GM03348 (cell line): Measurements from ENCODE around the gene PDE7B.

Experiments used
- DNase-seq: peaks from one replicate; pipeline ENCODE4 v3.0.0; 2012; ENCODE audit warnings: low spot score

The PDE7B gene

GRCh38 chr6:135851442-135852271 is at the start of gene PDE7B:
Gene PDE7B (plus strand): TSS chr6:135851701.
- DNase-seq: peak; percentile 93

- DNase-seq: no peak
These were observed 49.6 kb upstream of the PDE7B start for GRCh38 chr6:135801755-135802465.

DNA sequence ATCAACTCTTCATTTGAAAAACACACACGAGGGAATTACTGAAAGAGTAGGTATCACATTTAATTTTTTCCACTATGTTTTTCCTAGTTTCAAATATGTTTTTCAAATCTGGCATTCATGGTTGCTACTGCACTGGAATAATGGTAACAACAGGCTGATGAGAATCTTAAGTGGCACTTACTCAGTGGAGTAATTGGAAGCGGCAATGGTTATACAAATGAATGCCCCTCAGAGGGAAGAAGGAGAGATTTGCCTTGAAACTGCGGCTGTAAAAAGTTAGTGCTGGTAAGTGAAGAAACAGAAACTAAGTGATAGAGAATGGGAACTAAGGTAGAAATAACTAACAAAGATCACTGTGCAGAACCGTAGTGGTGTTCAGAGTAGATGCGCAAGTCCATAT is 41.0 kb upstream of the PDE7B start:
- DNase-seq: no peak

DNA sequence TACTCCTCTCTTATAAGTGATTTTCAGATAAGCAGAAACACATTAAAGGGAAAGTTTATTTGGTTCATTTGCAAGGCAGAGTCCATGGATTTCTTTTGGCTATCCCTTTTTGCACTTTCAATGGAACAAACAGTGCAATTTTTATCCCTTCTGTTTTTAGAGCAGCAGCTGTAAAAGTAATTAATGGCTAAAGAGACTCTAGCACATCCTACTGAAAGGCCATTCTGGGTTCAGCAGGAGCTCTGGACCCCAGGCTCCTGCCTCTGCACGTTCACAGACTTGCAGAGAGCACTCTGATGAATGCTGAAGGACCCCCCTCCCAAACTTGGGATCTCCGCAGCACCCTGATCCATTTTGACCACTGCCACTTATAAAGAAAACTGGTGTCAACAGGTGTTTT is 40.3 kb upstream of the PDE7B start:
- DNase-seq: no peak

DNA sequence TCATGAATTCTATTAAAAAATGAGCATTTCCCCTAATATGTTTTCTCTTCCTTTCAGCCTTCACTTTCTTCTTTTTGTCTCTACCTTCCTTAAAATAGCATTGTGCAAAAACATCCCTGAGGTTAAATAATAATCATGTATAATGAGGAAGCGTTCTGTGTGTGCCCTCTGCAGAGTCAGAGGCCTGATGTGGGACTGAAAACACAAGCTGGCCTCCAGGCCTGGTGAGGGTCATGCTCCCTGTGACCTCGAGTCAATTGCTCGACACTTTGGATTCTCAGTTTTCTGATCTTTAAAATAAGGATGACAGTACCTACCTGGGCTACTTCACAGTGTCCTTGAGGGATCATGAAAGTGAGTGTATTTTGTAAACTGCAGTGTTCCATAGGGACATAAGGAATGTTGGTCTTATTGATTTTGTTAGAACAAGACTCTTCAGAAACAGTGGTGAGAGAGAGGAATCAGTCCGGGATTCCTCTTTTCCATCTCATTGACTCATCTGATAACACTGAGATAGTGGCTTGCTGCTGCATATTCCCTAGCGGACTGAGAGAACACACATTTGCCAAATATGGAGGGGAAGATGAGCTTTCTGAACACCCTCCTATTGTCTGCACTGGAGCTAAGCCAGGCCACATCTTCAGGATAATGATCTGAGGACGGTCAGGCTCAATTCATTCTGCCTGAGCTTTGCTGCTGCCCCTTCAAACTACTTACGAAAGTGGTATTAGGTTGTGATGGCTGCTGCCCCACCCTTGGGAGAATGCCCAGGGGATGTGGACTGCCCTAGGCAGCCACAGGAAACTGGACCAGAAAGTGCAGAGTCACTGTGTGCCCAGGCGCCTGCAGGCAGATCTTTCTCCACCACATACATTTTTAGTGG is 39.6 kb upstream of the PDE7B start:
- DNase-seq: peak; percentile 2

GRCh38 chr6:135813401-135813800 is 38.1 kb upstream of the PDE7B start:
- DNase-seq: no peak

GRCh38 chr6:135814043-135814442 is 37.5 kb upstream of the PDE7B start:
- DNase-seq: no peak

DNA sequence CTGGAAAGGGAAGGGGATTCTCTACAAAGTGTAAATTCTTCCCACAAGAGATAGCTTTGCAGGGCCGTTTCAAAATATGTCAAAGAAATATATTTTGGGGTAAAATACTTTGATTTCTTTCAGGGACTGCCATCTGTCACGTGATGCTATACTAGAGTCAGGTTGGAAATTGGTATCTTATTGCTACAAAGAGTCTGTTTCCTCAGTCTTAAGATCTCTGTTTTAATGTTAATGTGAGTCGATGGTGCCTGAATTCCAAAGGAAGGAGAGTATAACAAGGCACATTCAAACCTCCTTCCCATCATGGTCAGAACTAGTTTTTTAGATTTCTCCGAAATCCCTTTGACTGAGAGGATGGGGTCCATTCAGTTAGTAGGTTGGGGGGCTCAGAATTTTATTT is 36.3 kb upstream of the PDE7B start:
- no peak for DNase-seq

DNA sequence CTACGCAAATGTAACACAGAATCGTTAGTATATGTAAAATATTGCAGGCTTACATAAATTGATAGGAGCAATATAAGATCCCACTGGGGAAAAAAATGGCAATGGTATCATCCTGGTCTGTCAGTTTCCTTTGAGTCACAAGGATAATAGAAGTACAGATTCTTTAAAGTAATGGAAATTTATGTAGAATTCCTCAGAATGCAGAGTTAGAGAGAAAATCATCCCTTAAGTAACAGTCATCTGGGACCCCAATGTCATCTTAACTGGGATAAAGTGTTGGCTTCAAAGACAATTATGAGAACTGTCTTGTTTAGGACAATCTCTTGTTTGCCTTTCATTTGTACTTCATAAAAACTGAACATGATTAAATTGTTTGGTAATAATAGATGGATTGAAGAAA is 34.5 kb upstream of the PDE7B start:
- no peak for DNase-seq

DNA sequence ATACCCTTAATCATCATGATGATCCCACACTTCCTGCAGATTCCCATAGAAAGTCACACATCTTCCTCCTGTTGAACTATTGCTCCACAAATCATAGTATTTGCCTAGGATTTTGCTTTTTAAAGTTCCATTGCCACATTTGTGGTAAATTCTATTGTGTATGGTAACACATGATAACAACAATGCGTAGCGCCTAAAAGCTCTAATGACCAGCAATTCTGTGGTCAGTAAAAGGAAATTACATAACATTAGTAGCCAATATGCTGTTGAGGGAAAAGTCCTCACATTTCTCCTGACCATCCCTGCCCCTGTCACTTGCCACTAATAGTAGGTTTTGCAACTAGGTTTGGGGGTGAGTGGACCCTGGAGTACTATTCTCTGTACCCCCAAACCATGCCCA is 31.8 kb upstream of the PDE7B start:
- DNase-seq: no peak

- DNase-seq: no peak
These were observed 31.2 kb upstream of the PDE7B start for GRCh38 chr6:135820340-135820739.

- no peak for DNase-seq
These were observed 27.6 kb upstream of the PDE7B start for GRCh38 chr6:135823851-135824250.

DNA sequence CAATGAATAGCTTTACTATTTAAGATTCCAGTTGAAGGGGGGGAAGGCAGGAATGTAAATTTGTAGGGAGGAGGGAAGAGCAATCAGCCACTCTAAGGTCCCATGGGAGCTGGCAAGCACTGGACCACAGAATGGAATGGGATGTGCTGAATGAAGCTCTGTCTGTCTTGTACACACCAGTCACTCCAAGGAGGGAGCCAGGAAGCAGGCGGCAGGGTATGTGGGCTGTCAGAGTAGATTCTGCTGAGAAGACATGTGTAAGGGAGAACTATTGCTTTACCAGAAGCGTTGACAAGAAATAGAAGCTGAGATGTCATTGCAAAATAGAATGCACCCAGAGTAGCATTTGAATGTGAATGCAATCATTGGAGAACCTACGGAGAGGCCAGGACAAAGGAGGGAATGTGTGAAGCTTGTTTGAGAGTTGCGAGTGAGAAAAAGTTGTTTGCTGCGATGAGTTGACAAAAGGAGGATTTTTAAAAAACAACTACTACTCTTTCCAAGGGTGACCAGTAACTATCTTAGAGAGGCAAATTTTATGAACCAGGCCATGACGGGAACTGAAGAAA is 25.2 kb upstream of the PDE7B start:
- no peak for DNase-seq

DNA sequence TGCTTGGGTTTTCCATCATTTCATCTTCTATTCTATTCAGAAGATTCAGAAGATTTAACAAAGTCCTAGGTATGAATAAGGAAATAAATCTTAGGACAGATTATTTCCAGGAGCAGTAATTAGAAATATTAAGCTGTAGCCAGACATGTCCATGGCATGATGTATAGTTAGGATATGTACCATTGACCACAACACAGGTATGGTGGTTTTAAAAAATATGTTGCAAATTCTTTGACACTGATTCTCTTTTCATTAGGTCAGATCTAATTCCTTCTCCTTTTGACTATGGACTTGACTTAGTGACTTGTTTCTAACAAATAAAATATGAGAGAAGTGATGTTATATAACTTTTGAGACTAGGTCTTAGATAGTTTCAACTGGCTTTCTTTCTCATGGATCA is 23.5 kb upstream of the PDE7B start:
- DNase-seq: no peak

DNA sequence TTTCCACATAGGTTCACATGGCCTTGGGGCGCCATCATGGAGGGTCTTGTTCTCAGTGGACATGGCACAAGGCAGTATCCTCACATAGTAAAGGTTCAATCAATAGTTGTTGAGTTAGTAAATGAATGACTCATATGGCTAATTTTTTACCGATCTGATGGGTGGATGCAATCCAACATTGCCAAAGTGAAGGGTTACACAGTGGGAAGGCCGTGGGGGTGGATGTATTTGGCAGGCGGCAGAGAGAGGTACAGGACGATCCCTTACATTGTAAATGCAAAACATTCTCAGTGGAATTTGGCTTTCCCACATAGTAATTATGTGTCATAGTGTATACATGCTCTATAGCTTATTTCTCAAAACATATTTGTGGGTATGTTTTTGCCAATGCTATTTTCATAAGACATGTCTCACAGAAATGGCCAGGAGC is 21.0 kb upstream of the PDE7B start:
- no peak for DNase-seq

GRCh38 chr6:135831016-135831415 is 20.5 kb upstream of the PDE7B start:
- DNase-seq: no peak

DNA sequence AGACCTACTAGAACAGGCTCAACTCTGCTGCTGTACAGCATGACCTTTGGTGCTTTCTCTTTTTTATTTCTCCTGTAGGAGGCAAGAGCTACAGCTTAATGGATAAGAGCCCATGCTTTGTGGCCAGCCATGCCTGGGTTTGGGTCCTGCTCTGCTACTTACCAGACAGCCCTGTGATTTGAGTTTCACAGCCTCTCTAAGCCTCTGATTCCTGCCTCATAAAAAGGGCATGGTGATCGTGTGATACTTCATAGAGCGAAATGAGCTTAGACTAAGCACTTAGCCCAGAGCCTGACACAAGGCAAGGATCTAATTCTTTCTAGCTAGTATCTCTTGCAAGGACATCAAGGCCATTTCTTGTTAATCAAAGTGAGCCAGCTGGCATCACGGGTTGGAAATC is 19.3 kb upstream of the PDE7B start:
- DNase-seq: no peak

DNA sequence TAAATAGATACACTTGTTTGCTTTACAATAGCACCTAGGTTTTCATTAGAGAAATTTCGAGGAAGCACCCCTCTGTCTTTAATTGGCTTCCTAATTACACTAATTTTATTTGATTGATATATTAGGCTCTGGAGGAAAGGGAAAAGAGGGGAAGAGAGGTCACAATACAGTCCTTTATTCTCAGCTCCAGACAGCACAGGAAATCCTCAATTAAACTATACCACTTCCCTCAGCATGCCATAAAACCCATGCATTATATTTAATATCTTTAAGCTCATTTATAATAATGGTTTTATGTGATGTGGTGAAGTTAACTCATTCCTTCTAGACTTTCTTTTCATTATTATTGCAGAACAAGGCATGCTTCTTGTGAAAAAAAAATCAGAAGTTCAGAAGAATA is 17.7 kb upstream of the PDE7B start:
- DNase-seq: no peak

DNA sequence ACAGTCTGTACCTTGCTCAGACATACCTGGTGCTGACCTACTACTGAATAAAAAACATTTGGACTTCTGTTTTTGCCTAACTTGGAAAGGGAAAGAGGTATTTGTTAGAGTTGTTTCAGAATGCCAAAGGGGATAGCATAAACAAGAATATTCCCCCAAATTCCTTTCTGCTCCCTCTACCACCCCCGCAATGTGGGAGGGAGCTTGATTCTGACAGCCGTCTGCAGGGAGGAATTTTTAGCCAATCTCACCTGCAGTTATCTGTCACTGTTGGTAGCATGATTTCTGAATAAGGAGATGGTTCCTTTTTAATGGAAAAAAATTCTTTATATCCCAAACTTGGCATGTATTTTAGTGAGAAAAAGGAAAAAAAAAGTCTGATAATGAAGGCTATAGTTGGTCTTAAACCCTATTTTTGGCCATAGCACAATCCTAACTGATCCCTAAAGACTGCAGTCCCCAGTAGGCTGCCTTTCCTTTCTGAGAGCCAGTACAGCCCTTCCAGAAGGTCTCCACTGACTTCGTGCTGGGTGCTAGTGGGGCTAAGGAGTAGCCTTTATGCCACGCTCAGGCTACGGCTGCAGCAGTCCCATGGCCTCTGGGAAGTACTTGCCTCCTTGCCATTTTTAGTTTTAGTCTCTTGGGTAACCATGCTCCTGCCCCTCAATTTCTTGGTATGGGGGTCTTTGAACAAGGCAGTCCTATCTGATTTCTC is 13.6 kb upstream of the PDE7B start:
- DNase-seq: no peak

GRCh38 chr6:135839121-135839520 is 12.4 kb upstream of the PDE7B start:
- no peak for DNase-seq

GRCh38 chr6:135842618-135843392 is 8.7 kb upstream of the PDE7B start:
- DNase-seq: no peak
